SK-N-SH treated with all-trans-retinoic acid at 6 μM for 48 hours (cell line): ENCODE measurements around the gene SQOR.

Experiments used
- ATAC-seq: fragments of 200-7000 bp; cut with Tn5 transposase; 3 replicates; pipeline ENCODE4 v1.9.1; 2020; ENCODE audit warnings: mild to moderate bottlenecking, moderate library complexity
- ARNTL ChIP-seq: fragments of 450-650 bp; formaldehyde crosslinking; IDR thresholded peaks from 2 replicates; pipeline ENCODE4 v1.5.0; 2020; ENCODE audit warnings: low read depth, mild to moderate bottlenecking, moderate library complexity, borderline replicate concordance
- CSDC2 ChIP-seq: fragments of 250-450 bp; sonication (Bioruptor Pico); IDR thresholded peaks from 2 replicates; pipeline ENCODE4 v1.5.0; 2020; ENCODE audit warnings: mild to moderate bottlenecking, moderate library complexity
- ESRRG ChIP-seq: fragments of 250-450 bp; sonication (Bioruptor Pico); IDR thresholded peaks from 2 replicates; pipeline ENCODE4 v1.6.1; 2021; ENCODE audit warnings: mild to moderate bottlenecking
- OSR1 ChIP-seq: fragments of 250-450 bp; sonication (Bioruptor Pico); IDR thresholded peaks from 2 replicates; pipeline ENCODE4 v1.8.0; 2022; ENCODE audit warnings: moderate library complexity, mild to moderate bottlenecking, inconsistent platforms
- PPARA ChIP-seq: fragments of 250-450 bp; sonication (Bioruptor Pico); IDR thresholded peaks from 2 replicates; pipeline ENCODE4 v1.5.0; 2020; ENCODE audit warnings: mild to moderate bottlenecking, borderline replicate concordance
- RARB ChIP-seq: fragments of 250-450 bp; sonication (Bioruptor Pico); IDR thresholded peaks from 2 replicates; pipeline ENCODE4 v1.8.0; 2021; ENCODE audit warnings: mild to moderate bottlenecking, moderate library complexity
- SNAI2 ChIP-seq: fragments of 250-450 bp; sonication (Bioruptor Pico); IDR thresholded peaks from 2 replicates; pipeline ENCODE4 v1.5.0; 2020; ENCODE audit warnings: mild to moderate bottlenecking, moderate library complexity
- TOX ChIP-seq: fragments of 250-450 bp; sonication (Bioruptor Pico); IDR thresholded peaks from 2 replicates; pipeline ENCODE4 v1.8.0; 2021; ENCODE audit warnings: mild to moderate bottlenecking, moderate library complexity, borderline replicate concordance
- ZC3H10 ChIP-seq: fragments of 250-450 bp; sonication (Bioruptor Pico); IDR thresholded peaks from 2 replicates; pipeline ENCODE4 v1.5.1; 2021; ENCODE audit warnings: mild to moderate bottlenecking, moderate library complexity
- ZFP30 ChIP-seq: fragments of 450-650 bp; formaldehyde crosslinking; IDR thresholded peaks from 2 replicates; pipeline ENCODE4 v1.5.0; 2022; ENCODE audit warnings: mild to moderate bottlenecking, moderate library complexity
- ZNF565 ChIP-seq: fragments of 450-650 bp; formaldehyde crosslinking; conservative IDR thresholded peaks from 2 replicates; pipeline ENCODE4 v1.5.0; 2020; ENCODE audit warnings: low read depth, mild to moderate bottlenecking, moderate library complexity
- TF ChIP-seq, protein P1 (sequence below): fragments of 250-450 bp; sonication (Bioruptor Pico); IDR thresholded peaks from 2 replicates; pipeline ENCODE4 v1.5.0; 2020; ENCODE audit warnings: mild to moderate bottlenecking, moderate library complexity
- TF ChIP-seq, protein P2 (sequence below): fragments of 250-450 bp; sonication (Bioruptor Pico); IDR thresholded peaks from 2 replicates; pipeline ENCODE4 v1.5.1; 2020; ENCODE audit warnings: low read depth, mild to moderate bottlenecking, moderate library complexity
- TF ChIP-seq, protein P3 (sequence below): fragments of 250-450 bp; sonication (Bioruptor Pico); IDR thresholded peaks from 2 replicates; pipeline ENCODE4 v1.5.1; 2021; ENCODE audit warnings: mild to moderate bottlenecking, moderate library complexity
- TF ChIP-seq, protein P4 (sequence below): fragments of 250-450 bp; sonication (Bioruptor Pico); IDR thresholded peaks from 2 replicates; pipeline ENCODE4 v1.8.0; 2021; ENCODE audit warnings: low read depth, mild to moderate bottlenecking, moderate library complexity, borderline replicate concordance
- TF ChIP-seq, protein P5 (sequence below): fragments of 250-450 bp; sonication (Bioruptor Pico); IDR thresholded peaks from 2 replicates; pipeline ENCODE4 v1.8.0; 2020; ENCODE audit warnings: mild to moderate bottlenecking, moderate library complexity, borderline replicate concordance

SQOR gene

DNA sequence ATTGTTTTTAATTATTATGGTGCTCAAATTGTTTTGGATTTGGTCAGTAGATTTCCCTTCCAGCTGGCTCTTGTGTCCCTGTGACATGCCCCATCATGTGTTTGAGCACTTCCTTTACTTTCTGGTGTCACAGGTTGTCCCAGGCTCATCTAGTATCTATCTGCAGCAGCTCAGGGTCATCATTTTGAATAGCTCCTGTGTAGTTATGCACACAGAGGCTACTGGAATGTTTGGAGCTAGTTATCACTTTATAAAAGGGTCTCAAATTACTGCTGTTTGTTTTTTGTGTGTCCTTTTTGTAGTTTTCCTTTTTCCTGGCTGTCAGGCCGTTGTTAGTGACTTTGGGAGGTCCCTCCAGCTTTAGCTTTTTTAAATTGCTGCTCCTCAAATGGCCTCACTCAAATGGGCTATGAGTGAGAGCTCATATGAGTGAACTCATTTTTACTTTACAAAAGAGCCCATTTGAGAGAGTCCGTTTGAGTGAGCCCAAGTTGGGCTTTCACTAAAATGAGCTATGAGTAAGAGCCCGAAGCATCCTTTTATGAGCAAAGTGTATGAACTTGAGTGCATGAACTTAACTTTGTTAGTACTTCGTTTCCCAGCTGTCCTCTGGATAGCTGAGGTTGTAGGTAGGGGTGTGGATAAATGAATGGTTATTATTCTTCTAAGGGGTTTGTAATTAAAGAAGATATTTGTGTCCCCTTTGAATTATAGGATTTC, 43.8 kb downstream of the SQOR start:
- no peak for ATAC-seq
- TF ChIP-seq, protein P1, sequence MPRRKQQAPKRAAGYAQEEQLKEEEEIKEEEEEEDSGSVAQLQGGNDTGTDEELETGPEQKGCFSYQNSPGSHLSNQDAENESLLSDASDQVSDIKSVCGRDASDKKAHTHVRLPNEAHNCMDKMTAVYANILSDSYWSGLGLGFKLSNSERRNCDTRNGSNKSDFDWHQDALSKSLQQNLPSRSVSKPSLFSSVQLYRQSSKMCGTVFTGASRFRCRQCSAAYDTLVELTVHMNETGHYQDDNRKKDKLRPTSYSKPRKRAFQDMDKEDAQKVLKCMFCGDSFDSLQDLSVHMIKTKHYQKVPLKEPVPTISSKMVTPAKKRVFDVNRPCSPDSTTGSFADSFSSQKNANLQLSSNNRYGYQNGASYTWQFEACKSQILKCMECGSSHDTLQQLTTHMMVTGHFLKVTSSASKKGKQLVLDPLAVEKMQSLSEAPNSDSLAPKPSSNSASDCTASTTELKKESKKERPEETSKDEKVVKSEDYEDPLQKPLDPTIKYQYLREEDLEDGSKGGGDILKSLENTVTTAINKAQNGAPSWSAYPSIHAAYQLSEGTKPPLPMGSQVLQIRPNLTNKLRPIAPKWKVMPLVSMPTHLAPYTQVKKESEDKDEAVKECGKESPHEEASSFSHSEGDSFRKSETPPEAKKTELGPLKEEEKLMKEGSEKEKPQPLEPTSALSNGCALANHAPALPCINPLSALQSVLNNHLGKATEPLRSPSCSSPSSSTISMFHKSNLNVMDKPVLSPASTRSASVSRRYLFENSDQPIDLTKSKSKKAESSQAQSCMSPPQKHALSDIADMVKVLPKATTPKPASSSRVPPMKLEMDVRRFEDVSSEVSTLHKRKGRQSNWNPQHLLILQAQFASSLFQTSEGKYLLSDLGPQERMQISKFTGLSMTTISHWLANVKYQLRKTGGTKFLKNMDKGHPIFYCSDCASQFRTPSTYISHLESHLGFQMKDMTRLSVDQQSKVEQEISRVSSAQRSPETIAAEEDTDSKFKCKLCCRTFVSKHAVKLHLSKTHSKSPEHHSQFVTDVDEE (CRISPR knock-in tag), result no peak
- TF ChIP-seq CSDC2 (CRISPR knock-in tag) (no peak), ESRRG (CRISPR knock-in tag) (no peak), TOX (no peak), SNAI2 (CRISPR knock-in tag) (no peak)

DNA sequence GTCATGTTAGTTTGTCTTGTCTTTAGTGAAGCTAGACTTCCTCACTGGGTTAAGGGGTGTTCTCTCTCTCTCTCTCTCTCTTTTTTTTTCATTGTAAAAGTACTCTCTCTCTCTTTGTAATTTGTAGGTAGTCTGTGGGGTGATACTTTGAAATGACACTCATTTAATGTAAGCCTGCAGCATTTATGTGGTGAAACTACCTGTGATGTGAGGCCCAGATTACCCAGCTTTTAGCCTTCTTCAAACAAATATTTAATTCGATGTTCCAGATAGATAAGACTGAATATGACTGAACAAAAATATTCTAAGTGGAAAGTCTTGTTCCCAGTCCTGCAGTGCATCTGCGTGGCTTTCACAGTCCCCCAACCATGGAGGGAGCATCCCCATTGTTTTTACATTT, 49.7 kb downstream of the SQOR start:
- ATAC-seq, result no peak
- TF ChIP-seq, protein P2, sequence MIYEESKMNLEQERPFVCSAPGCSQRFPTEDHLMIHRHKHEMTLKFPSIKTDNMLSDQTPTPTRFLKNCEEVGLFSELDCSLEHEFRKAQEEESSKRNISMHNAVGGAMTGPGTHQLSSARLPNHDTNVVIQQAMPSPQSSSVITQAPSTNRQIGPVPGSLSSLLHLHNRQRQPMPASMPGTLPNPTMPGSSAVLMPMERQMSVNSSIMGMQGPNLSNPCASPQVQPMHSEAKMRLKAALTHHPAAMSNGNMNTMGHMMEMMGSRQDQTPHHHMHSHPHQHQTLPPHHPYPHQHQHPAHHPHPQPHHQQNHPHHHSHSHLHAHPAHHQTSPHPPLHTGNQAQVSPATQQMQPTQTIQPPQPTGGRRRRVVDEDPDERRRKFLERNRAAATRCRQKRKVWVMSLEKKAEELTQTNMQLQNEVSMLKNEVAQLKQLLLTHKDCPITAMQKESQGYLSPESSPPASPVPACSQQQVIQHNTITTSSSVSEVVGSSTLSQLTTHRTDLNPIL (CRISPR knock-in tag), result no peak
- no peak for TF ChIP-seq ARNTL (CRISPR knock-in tag)

DNA sequence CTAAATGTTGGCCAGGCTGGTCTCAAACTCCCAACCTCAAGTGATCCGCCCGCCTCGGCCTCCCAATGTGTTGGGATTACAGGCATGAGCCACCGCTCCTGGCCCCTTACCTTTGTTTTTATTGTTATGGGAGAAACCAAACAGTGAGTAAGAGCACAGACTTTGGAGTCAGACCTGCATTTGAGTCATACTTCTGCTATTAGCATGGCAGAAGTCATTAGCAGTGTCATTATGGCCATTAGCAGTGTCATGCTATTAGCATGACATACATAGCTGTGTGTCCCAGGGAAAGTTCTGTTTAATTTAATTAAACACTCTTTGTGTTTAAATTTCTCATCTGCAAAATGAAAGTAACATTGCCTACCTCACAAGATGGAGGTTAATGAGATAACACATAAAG, 54.8 kb downstream of the SQOR start:
- TF ChIP-seq, protein P3, sequence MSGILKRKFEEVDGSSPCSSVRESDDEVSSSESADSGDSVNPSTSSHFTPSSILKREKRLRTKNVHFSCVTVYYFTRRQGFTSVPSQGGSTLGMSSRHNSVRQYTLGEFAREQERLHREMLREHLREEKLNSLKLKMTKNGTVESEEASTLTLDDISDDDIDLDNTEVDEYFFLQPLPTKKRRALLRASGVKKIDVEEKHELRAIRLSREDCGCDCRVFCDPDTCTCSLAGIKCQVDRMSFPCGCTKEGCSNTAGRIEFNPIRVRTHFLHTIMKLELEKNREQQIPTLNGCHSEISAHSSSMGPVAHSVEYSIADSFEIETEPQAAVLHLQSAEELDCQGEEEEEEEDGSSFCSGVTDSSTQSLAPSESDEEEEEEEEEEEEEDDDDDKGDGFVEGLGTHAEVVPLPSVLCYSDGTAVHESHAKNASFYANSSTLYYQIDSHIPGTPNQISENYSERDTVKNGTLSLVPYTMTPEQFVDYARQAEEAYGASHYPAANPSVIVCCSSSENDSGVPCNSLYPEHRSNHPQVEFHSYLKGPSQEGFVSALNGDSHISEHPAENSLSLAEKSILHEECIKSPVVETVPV (CRISPR knock-in tag), result no peak
- TF ChIP-seq ZC3H10, result no peak
- no peak for ATAC-seq

DNA sequence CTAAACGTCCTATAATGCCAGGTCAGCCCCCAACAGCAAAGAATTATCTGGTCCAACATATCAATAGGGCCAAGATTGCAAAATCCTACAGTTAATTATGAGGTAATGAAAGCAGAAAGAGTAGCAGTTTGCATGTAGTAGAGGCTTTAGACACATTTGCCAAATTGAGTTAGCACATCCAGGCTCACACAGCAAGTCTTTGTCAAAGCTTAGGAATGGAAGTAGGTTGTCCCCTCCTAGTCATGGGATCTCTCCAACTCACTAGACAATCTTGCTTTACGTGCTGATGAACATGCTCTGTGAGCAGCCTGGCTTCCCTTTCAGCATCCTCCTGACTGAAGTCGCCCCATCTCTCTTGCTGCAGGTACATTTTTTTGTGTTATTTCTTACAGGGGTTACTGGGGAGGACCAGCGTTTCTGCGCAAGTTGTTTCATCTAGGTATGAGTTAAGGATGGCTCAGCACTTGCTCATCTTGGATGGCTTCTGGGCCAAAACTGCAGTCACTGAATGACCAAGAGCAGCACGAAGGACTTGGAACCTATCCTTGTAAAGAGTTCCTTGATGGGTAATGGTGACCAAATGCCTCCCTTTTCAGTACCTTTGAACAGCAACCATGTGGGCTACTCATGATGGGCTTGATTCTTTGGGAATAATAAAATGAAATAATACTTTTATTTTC, 55.9 kb downstream of the SQOR start:
- no peak for ATAC-seq
- TF ChIP-seq, protein P2 (CRISPR knock-in tag), result no peak
- TF ChIP-seq ZC3H10 (no peak), ZFP30 (CRISPR knock-in tag) (no peak), PPARA (no peak), ESRRG (CRISPR knock-in tag) (no peak), RARB (CRISPR knock-in tag) (no peak), TOX (no peak), ZNF565 (CRISPR knock-in tag) (no peak), OSR1 (CRISPR knock-in tag) (no peak)
- TF ChIP-seq, protein P4, sequence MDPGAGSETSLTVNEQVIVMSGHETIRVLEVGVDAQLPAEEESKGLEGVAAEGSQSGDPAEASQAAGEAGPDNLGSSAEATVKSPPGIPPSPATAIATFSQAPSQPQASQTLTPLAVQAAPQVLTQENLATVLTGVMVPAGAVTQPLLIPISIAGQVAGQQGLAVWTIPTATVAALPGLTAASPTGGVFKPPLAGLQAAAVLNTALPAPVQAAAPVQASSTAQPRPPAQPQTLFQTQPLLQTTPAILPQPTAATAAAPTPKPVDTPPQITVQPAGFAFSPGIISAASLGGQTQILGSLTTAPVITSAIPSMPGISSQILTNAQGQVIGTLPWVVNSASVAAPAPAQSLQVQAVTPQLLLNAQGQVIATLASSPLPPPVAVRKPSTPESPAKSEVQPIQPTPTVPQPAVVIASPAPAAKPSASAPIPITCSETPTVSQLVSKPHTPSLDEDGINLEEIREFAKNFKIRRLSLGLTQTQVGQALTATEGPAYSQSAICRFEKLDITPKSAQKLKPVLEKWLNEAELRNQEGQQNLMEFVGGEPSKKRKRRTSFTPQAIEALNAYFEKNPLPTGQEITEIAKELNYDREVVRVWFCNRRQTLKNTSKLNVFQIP (CRISPR knock-in tag), result no peak
- TF ChIP-seq, protein P3 (CRISPR knock-in tag), result no peak
- TF ChIP-seq, protein P5, sequence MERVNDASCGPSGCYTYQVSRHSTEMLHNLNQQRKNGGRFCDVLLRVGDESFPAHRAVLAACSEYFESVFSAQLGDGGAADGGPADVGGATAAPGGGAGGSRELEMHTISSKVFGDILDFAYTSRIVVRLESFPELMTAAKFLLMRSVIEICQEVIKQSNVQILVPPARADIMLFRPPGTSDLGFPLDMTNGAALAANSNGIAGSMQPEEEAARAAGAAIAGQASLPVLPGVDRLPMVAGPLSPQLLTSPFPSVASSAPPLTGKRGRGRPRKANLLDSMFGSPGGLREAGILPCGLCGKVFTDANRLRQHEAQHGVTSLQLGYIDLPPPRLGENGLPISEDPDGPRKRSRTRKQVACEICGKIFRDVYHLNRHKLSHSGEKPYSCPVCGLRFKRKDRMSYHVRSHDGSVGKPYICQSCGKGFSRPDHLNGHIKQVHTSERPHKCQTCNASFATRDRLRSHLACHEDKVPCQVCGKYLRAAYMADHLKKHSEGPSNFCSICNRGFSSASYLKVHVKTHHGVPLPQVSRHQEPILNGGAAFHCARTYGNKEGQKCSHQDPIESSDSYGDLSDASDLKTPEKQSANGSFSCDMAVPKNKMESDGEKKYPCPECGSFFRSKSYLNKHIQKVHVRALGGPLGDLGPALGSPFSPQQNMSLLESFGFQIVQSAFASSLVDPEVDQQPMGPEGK (CRISPR knock-in tag), result no peak
